ENCODE measurements around the gene GAD1. TPM values are rescaled to one million over a fixed set of nuclear protein-coding genes. Genes with fewer than 3 reads are reported as not detected.

GAD1 gene
- total RNA-seq, 1 experiment from 2014 or later = 2.5 TPM

DNA sequence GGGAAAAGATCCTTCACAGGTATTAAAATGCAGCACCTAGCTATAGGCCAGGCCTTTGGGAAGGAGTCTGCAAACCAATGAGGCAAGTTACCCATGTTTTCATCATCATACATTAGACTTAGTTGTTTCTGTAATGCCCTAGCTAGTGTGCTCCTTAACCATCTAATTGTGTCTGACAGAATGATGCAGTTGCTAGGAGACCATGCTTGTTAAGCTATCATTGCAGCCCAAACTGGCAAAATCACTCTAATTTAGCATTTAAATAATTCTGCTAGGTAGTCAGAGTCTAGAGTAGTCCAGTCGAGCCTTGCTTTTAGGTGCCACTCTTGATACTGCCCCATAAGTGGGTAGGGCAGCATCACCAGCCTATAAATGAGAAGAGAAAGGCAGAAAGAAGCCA lies 34.9 kb downstream of the GAD1 start (continued):
- TF ChIP-seq, protein P1, sequence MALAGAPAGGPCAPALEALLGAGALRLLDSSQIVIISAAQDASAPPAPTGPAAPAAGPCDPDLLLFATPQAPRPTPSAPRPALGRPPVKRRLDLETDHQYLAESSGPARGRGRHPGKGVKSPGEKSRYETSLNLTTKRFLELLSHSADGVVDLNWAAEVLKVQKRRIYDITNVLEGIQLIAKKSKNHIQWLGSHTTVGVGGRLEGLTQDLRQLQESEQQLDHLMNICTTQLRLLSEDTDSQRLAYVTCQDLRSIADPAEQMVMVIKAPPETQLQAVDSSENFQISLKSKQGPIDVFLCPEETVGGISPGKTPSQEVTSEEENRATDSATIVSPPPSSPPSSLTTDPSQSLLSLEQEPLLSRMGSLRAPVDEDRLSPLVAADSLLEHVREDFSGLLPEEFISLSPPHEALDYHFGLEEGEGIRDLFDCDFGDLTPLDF (CRISPR knock-in tag; IDR thresholded peaks at IDR 0.05) = no peak
- TF ChIP-seq, protein P2, sequence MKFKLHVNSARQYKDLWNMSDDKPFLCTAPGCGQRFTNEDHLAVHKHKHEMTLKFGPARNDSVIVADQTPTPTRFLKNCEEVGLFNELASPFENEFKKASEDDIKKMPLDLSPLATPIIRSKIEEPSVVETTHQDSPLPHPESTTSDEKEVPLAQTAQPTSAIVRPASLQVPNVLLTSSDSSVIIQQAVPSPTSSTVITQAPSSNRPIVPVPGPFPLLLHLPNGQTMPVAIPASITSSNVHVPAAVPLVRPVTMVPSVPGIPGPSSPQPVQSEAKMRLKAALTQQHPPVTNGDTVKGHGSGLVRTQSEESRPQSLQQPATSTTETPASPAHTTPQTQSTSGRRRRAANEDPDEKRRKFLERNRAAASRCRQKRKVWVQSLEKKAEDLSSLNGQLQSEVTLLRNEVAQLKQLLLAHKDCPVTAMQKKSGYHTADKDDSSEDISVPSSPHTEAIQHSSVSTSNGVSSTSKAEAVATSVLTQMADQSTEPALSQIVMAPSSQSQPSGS (CRISPR knock-in tag; IDR thresholded peaks at IDR 0.05; ENCODE audit: borderline replicate concordance, low read depth) = no peak
- TF ChIP-seq, protein P3, sequence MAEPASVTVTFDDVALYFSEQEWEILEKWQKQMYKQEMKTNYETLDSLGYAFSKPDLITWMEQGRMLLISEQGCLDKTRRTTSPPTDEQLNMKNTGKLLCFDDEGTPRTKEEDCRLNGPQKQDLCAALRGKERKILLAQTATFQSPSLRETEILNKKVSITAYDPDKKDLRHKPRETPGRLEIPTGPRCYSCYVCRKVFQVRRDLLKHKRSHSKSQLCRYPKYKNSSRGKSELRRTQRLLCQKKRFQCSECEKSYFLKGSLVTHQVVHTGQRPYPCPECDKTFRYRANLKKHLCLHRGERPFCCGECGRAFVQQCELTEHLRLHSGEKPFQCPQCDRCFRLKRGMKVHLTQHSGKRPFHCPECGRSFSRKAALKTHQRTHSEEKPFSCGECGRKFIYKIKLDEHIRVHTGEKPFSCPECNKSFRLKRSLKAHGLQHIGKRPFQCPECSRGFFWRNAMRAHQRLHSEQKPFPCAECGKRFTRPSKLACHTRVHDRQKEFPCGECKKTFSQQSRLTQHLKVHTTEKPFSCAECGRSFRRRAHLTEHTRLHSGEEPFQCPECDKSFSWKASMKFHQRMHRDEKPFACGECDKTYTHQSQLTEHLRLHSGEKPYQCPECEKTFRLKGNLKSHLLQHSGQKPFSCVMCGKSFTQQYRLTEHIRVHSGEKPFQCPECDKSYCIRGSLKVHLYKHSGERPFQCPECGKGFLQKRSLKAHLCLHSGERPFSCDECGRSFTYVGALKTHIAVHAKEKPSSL (CRISPR knock-in tag; conservative IDR thresholded peaks at IDR 0.05) = no peak
- TF ChIP-seq NFYB (CRISPR knock-in tag; conservative IDR thresholded peaks at IDR 0.05; ENCODE audit: low read depth) (no peak), ZBTB21 (CRISPR knock-in tag; IDR thresholded peaks at IDR 0.05; ENCODE audit: borderline replicate concordance) (no peak), PRRX2 (CRISPR knock-in tag; IDR thresholded peaks at IDR 0.05) (no peak), RORB (CRISPR knock-in tag; IDR thresholded peaks at IDR 0.05) (no peak), SMAD3 (CRISPR knock-in tag; IDR thresholded peaks at IDR 0.05; ENCODE audit: borderline replicate concordance) (no peak), SOX15 (CRISPR knock-in tag; IDR thresholded peaks at IDR 0.05) (no peak), NFE2L1 (CRISPR knock-in tag; IDR thresholded peaks at IDR 0.05) (no peak), ELF4 (CRISPR knock-in tag; IDR thresholded peaks at IDR 0.05; ENCODE audit: low read depth) (no peak), NR3C1 (CRISPR knock-in tag; conservative IDR thresholded peaks at IDR 0.05; ENCODE audit: low read depth) (no peak)
- TF ChIP-seq, protein P4, sequence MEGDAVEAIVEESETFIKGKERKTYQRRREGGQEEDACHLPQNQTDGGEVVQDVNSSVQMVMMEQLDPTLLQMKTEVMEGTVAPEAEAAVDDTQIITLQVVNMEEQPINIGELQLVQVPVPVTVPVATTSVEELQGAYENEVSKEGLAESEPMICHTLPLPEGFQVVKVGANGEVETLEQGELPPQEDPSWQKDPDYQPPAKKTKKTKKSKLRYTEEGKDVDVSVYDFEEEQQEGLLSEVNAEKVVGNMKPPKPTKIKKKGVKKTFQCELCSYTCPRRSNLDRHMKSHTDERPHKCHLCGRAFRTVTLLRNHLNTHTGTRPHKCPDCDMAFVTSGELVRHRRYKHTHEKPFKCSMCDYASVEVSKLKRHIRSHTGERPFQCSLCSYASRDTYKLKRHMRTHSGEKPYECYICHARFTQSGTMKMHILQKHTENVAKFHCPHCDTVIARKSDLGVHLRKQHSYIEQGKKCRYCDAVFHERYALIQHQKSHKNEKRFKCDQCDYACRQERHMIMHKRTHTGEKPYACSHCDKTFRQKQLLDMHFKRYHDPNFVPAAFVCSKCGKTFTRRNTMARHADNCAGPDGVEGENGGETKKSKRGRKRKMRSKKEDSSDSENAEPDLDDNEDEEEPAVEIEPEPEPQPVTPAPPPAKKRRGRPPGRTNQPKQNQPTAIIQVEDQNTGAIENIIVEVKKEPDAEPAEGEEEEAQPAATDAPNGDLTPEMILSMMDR (IDR thresholded peaks at IDR 0.05) = no peak

DNA sequence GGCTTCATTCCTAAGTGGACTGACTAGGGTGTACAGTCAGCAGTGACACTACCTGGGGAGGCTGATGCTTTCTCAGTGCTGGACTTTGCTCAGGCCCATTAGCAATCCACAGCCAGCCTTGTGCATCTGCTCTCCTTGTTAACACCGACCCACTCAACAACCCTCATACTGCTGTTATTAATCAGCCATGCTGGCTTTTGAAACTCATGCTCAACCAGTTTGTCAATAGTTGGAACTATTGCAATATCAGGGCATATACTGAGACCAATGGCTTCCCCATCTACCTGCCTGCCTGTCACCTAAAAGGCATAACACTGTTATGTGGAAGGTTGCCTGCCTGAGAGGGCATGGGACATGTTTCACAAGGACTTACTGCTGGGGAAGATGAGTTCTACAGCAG lies 39.4 kb downstream of the GAD1 start:
- H3K27ac Mint-ChIP-seq = no peak overlapping the region
- TF ChIP-seq, protein P5, sequence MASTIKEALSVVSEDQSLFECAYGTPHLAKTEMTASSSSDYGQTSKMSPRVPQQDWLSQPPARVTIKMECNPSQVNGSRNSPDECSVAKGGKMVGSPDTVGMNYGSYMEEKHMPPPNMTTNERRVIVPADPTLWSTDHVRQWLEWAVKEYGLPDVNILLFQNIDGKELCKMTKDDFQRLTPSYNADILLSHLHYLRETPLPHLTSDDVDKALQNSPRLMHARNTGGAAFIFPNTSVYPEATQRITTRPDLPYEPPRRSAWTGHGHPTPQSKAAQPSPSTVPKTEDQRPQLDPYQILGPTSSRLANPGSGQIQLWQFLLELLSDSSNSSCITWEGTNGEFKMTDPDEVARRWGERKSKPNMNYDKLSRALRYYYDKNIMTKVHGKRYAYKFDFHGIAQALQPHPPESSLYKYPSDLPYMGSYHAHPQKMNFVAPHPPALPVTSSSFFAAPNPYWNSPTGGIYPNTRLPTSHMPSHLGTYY (CRISPR knock-in tag; IDR thresholded peaks at IDR 0.05) = no peak
- TF ChIP-seq GRHL2 (CRISPR knock-in tag; IDR thresholded peaks at IDR 0.05; ENCODE audit: insufficient replicate concordance, severe bottlenecking) = no peak
- TF ChIP-seq ZNF416 (CRISPR knock-in tag; IDR thresholded peaks at IDR 0.05) = no peak
- TF ChIP-seq, protein P3 (CRISPR knock-in tag; conservative IDR thresholded peaks at IDR 0.05) = no peak
- TF ChIP-seq, protein P6, sequence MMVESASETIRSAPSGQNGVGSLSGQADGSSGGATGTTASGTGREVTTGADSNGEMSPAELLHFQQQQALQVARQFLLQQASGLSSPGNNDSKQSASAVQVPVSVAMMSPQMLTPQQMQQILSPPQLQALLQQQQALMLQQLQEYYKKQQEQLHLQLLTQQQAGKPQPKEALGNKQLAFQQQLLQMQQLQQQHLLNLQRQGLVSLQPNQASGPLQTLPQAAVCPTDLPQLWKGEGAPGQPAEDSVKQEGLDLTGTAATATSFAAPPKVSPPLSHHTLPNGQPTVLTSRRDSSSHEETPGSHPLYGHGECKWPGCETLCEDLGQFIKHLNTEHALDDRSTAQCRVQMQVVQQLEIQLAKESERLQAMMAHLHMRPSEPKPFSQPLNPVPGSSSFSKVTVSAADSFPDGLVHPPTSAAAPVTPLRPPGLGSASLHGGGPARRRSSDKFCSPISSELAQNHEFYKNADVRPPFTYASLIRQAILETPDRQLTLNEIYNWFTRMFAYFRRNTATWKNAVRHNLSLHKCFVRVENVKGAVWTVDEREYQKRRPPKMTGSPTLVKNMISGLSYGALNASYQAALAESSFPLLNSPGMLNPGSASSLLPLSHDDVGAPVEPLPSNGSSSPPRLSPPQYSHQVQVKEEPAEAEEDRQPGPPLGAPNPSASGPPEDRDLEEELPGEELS (CRISPR knock-in tag; IDR thresholded peaks at IDR 0.05) = no peak
- TF ChIP-seq, protein P7, sequence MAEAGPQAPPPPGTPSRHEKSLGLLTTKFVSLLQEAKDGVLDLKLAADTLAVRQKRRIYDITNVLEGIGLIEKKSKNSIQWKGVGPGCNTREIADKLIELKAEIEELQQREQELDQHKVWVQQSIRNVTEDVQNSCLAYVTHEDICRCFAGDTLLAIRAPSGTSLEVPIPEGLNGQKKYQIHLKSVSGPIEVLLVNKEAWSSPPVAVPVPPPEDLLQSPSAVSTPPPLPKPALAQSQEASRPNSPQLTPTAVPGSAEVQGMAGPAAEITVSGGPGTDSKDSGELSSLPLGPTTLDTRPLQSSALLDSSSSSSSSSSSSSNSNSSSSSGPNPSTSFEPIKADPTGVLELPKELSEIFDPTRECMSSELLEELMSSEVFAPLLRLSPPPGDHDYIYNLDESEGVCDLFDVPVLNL (CRISPR knock-in tag; IDR thresholded peaks at IDR 0.05; ENCODE audit: borderline replicate concordance, low read depth) = no peak
- TF ChIP-seq TEAD1 (CRISPR knock-in tag; IDR thresholded peaks at IDR 0.05) = no peak
- CTCF ChIA-PET = interaction anchor here (2.0 kb wide), 1 partner anchor 11 kb away, joined by 10 read pairs; no protein-coding TSS in a partner anchor
- H3K36me3 Mint-ChIP-seq = no peaks in the 10 kb centered on the region
- ATAC-seq (no peak), DNase-seq (ENCODE audit: low spot score) (no peak)
- H3K4me3 Mint-ChIP-seq = no peak overlapping the region
- POLR2A ChIA-PET = no interaction called here
- no peaks in the 10 kb centered on the region for H3K27me3 Mint-ChIP-seq (ENCODE audit: low read depth)
- H3K9me3 Mint-ChIP-seq = no peaks in the 10 kb centered on the region
- H3K4me1 Mint-ChIP-seq = no peaks in the 10 kb centered on the region

Measured in WTC11 (cell line).